Trophoblast cell (in vitro differentiated cells and primary cell): ENCODE data around the gene OR2F1.
A peak's percentile ranks its signal among the peaks of the same experiment; 100 is the strongest.

Experiments
- DNase-seq, 2 donors: peaks; one replicate each; pipeline ENCODE4 v3.0.0-alpha.2; 2016
- H2AFZ ChIP-seq: 2 replicates; pipeline ENCODE4 v1.6.1; 2013; ENCODE audit warnings: low read length, moderate library complexity, mild to moderate bottlenecking; ENCODE audit not compliant: insufficient read depth, poor library complexity
- H2AK5ac ChIP-seq: 2 replicates; pipeline ENCODE4 v1.6.1; 2013; ENCODE audit warnings: mild to moderate bottlenecking, low read length
- H2BK120ac ChIP-seq: 2 replicates; pipeline ENCODE4 v1.6.1; 2013; ENCODE audit warnings: low read length, mild to moderate bottlenecking, moderate library complexity; ENCODE audit not compliant: insufficient read depth, poor library complexity
- H2BK12ac ChIP-seq: 2 replicates; pipeline ENCODE4 v1.6.1; 2013; ENCODE audit warnings: mild to moderate bottlenecking, low read length, moderate library complexity
- H2BK5ac ChIP-seq: 2 replicates; pipeline ENCODE4 v1.6.1; 2013; ENCODE audit warnings: low read length, low read depth, moderate library complexity, mild to moderate bottlenecking; ENCODE audit not compliant: poor library complexity
- H3K14ac ChIP-seq: 2 replicates; pipeline ENCODE4 v1.6.1; 2013; ENCODE audit warnings: mild to moderate bottlenecking, low read length
- H3K18ac ChIP-seq: 2 replicates; pipeline ENCODE4 v1.6.1; 2013; ENCODE audit warnings: mild to moderate bottlenecking, low read length
- H3K23ac ChIP-seq: 2 replicates; pipeline ENCODE4 v1.6.1; 2013; ENCODE audit warnings: low read length
- H3K27ac ChIP-seq: 2 replicates; pipeline ENCODE4 v1.5.1; 2013; ENCODE audit warnings: low read depth, mild to moderate bottlenecking, inconsistent platforms, low read length, moderate library complexity
- H3K27me3 ChIP-seq: 2 replicates; pipeline ENCODE4 v1.6.1; 2013; ENCODE audit warnings: inconsistent platforms, mild to moderate bottlenecking, low read length, moderate library complexity; ENCODE audit not compliant: insufficient read depth
- H3K36me3 ChIP-seq, 2 experiments: 1 replicate in 1 of 2; 2 replicates in 1 of 2; pipeline ENCODE4 v1.6.1; 2013; ENCODE audit warnings: low read length in 2 of 2, mild to moderate bottlenecking in 2 of 2, moderate library complexity in 1 of 2; ENCODE audit not compliant: insufficient read depth in 2 of 2, control insufficient read depth in 1 of 2
- H3K4ac ChIP-seq: 2 replicates; pipeline ENCODE4 v1.6.1; 2013; ENCODE audit warnings: low read depth, mild to moderate bottlenecking, low read length, moderate library complexity
- H3K4me1 ChIP-seq, 2 experiments: 1 replicate in 1 of 2; 2 replicates in 1 of 2; pipeline ENCODE4 v1.6.1; 2013; ENCODE audit warnings: low read length in 2 of 2, mild to moderate bottlenecking in 2 of 2, moderate library complexity in 1 of 2; ENCODE audit not compliant: insufficient read depth in 2 of 2, control insufficient read depth in 1 of 2
- H3K4me2 ChIP-seq: 2 replicates; pipeline ENCODE4 v1.6.1; 2013; ENCODE audit warnings: inconsistent platforms, mild to moderate bottlenecking, low read length, moderate library complexity
- H3K4me3 ChIP-seq: 2 replicates; pipeline ENCODE4 v1.5.1; 2013; ENCODE audit warnings: mild to moderate bottlenecking, low read depth, low read length, inconsistent platforms
- H3K79me1 ChIP-seq: one replicate; pipeline ENCODE4 v1.6.1; 2013; ENCODE audit warnings: low read length
- H3K79me2 ChIP-seq: 2 replicates; pipeline ENCODE4 v1.6.1; 2013; ENCODE audit warnings: low read length, mild to moderate bottlenecking; ENCODE audit not compliant: control insufficient read depth, insufficient read depth, poor library complexity
- H3K9ac ChIP-seq: 2 replicates; pipeline ENCODE4 v1.6.1; 2013; ENCODE audit warnings: mild to moderate bottlenecking, low read length
- H3K9me3 ChIP-seq: 2 replicates; pipeline ENCODE4 v1.6.1; 2013; ENCODE audit warnings: low read depth, mild to moderate bottlenecking, control low read depth, inconsistent platforms, low read length; ENCODE audit not compliant: insufficient read depth
- H4K12ac ChIP-seq: 2 replicates; pipeline ENCODE4 v1.6.1; 2013; ENCODE audit warnings: low read depth, mild to moderate bottlenecking, low read length, moderate library complexity
- H4K8ac ChIP-seq: 2 replicates; pipeline ENCODE4 v1.6.1; 2013; ENCODE audit warnings: low read depth, mild to moderate bottlenecking, low read length, moderate library complexity
- H4K91ac ChIP-seq: one replicate; pipeline ENCODE4 v1.6.1; 2013; ENCODE audit warnings: low read depth, mild to moderate bottlenecking, low read length, moderate library complexity
- WGBS: extraction: QIAGEN DNeasy Blood & Tissue Kit; methylation state at CpG from one replicate; pipeline ENCODE4 v1.1.7; 2013; ENCODE audit warnings: missing lambda C conversion rate; ENCODE audit not compliant: insufficient read length, insufficient coverage; ENCODE audit errors: extremely low coverage; 5-methylcytosine and 5-hydroxymethylcytosine counted together

The OR2F1 gene

GRCh38 chr7:143979359-143979758, 24.7 kb downstream of the OR2F1 start:
- no peak overlapping the region for H3K4me3 ChIP-seq
- H4K8ac ChIP-seq, result no peak overlapping the region
- H2BK120ac ChIP-seq, result no peak overlapping the region
- no peak overlapping the region for H2BK5ac ChIP-seq
- H3K27ac ChIP-seq, result no peak overlapping the region
- H3K79me1 ChIP-seq, result no peaks in the 10 kb centered on the region
- no peak overlapping the region for H2AK5ac ChIP-seq
- H2BK12ac ChIP-seq, result no peak overlapping the region
- H3K23ac ChIP-seq, result no peak overlapping the region
- H3K9ac ChIP-seq, result no peak overlapping the region
- no peak overlapping the region for H4K91ac ChIP-seq
- no peaks in the 10 kb centered on the region for H3K36me3 ChIP-seq
- DNase-seq, result peak; percentile 33 to 78
- no peak overlapping the region for H3K18ac ChIP-seq
- H2AFZ ChIP-seq, result no peak overlapping the region
- H3K9me3 ChIP-seq, result no peaks in the 10 kb centered on the region
- no peaks in the 10 kb centered on the region for H3K79me2 ChIP-seq
- no peak overlapping the region for H3K4ac ChIP-seq
- H3K14ac ChIP-seq, result no peak overlapping the region
- no peak overlapping the region for H4K12ac ChIP-seq
- H3K27me3 ChIP-seq, result no peaks in the 10 kb centered on the region
- H3K4me2 ChIP-seq, result no peak overlapping the region
- WGBS, result no CpG with 5 or more reads among the region's 1 CpG
- peaks cover 0 to 2% of the 10 kb centered on the region in 2 experiments for H3K4me1 ChIP-seq

- no peak overlapping the region for H2BK12ac ChIP-seq
- DNase-seq, result no peak
- peaks cover 1% of the 10 kb centered on the region for H3K9me3 ChIP-seq
- no peak overlapping the region for H3K23ac ChIP-seq
- no peak overlapping the region for H2BK5ac ChIP-seq
- H3K18ac ChIP-seq, result no peak overlapping the region
- no peak overlapping the region for H3K4me3 ChIP-seq
- no CpG with 5 or more reads among the region's 2 CpGs for WGBS
- no peak overlapping the region for H2BK120ac ChIP-seq
- no peak overlapping the region for H3K27ac ChIP-seq
- no peak overlapping the region for H3K9ac ChIP-seq
- H3K36me3 ChIP-seq, result no peaks in the 10 kb centered on the region
- no peak overlapping the region for H3K14ac ChIP-seq
- H4K12ac ChIP-seq, result no peak overlapping the region
- no peak overlapping the region for H2AFZ ChIP-seq
- no peak overlapping the region for H3K4ac ChIP-seq
- H4K91ac ChIP-seq, result no peak overlapping the region
- no peaks in the 10 kb centered on the region for H3K79me2 ChIP-seq
- no peaks in the 10 kb centered on the region for H3K4me1 ChIP-seq
- H3K79me1 ChIP-seq, result no peaks in the 10 kb centered on the region
- no peak overlapping the region for H4K8ac ChIP-seq
- H2AK5ac ChIP-seq, result no peak overlapping the region
- H3K27me3 ChIP-seq, result no peaks in the 10 kb centered on the region
- H3K4me2 ChIP-seq, result no peak overlapping the region
Observed at GRCh38 chr7:143979998-143980397, 25.4 kb downstream of the OR2F1 start.

- Histone ChIP-seq H3K4me2 (no peak overlapping the region), H3K4ac (no peak overlapping the region), H3K36me3 (no peaks in the 10 kb centered on the region), H3K14ac (no peak overlapping the region), H3K79me2 (no peaks in the 10 kb centered on the region), H3K4me1 (no peaks in the 10 kb centered on the region), H2BK120ac (no peak overlapping the region), H3K9me3 (peaks cover 1% of the 10 kb centered on the region), H3K27ac (no peak overlapping the region), H3K9ac (no peak overlapping the region), H2BK5ac (no peak overlapping the region), H2BK12ac (no peak overlapping the region), H4K91ac (no peak overlapping the region), H4K12ac (no peak overlapping the region), H4K8ac (no peak overlapping the region), H3K4me3 (peak overlapping the region; percentile 56), H3K79me1 (no peaks in the 10 kb centered on the region), H3K18ac (no peak overlapping the region), H2AFZ (no peak overlapping the region), H2AK5ac (no peak overlapping the region), H3K27me3 (no peaks in the 10 kb centered on the region), H3K23ac (no peak overlapping the region)
- no peak for DNase-seq
- WGBS, result no CpG with 5 or more reads among the region's 10 CpGs
Observed at GRCh38 chr7:143980746-143981510, 26.3 kb downstream of the OR2F1 start.

- no peak for DNase-seq
- WGBS, result no CpG with 5 or more reads among the region's 5 CpGs
- no peaks in the 10 kb centered on the region for H3K36me3 ChIP-seq
Observed at GRCh38 chr7:143983960-143984359, 29.3 kb downstream of the OR2F1 start.

More at GRCh38 chr7:143983960-143984359, 29.3 kb downstream of the OR2F1 start:
- Histone ChIP-seq H3K18ac (no peak overlapping the region), H2AFZ (no peak overlapping the region), H4K91ac (no peak overlapping the region), H3K79me1 (no peaks in the 10 kb centered on the region), H3K4ac (no peak overlapping the region), H3K23ac (no peak overlapping the region), H2AK5ac (no peak overlapping the region), H4K8ac (no peak overlapping the region), H3K27ac (no peak overlapping the region), H2BK5ac (no peak overlapping the region), H3K9ac (no peak overlapping the region), H3K4me3 (no peak overlapping the region), H2BK120ac (no peak overlapping the region), H2BK12ac (no peak overlapping the region), H3K4me1 (no peaks in the 10 kb centered on the region), H3K27me3 (no peaks in the 10 kb centered on the region), H3K4me2 (no peak overlapping the region), H3K79me2 (no peaks in the 10 kb centered on the region), H3K9me3 (peaks cover 1% of the 10 kb centered on the region), H4K12ac (no peak overlapping the region), H3K14ac (no peak overlapping the region)
